Thymus (tissue), 11 donors: ENCODE measurements around the gene SLC37A1. TPM values are rescaled to one million over a fixed set of nuclear protein-coding genes. Genes with fewer than 3 reads are reported as not detected.
"Not testable (repeated sequence)": the region's sequence is repeated elsewhere in the genome, so short reads cannot be mapped to it uniquely, and the experiment has no call there.

Experiments
- DNase-seq, 9 donors: peaks; one replicate each; pipeline ENCODE4 v3.0.0-alpha.2; 2013; ENCODE audit warnings: low spot score in 9 of 9, low read depth in 6 of 9, missing footprints in 1 of 9
- H3K27ac ChIP-seq, 2 donors: one replicate each; pipeline ENCODE4 v1.5.1; 2013; ENCODE audit warnings: control low read depth in 1 of 2, low read depth in 1 of 2, low read length in 1 of 2, mild to moderate bottlenecking in 1 of 2, moderate library complexity in 1 of 2
- H3K27me3 ChIP-seq, 2 donors: one replicate each; pipeline ENCODE4 v1.5.1; 2013; ENCODE audit warnings: low read length in 1 of 2; ENCODE audit not compliant: control insufficient read depth in 2 of 2, insufficient read depth in 1 of 2
- H3K36me3 ChIP-seq, 2 donors: one replicate each; pipeline ENCODE4 v1.5.1; 2013; ENCODE audit warnings: low read length in 1 of 2, mild to moderate bottlenecking in 1 of 2, moderate library complexity in 1 of 2; ENCODE audit not compliant: control insufficient read depth in 2 of 2, insufficient read depth in 2 of 2
- H3K4me1 ChIP-seq, 2 donors: one replicate each; pipeline ENCODE4 v1.5.1; 2013; ENCODE audit warnings: low read length in 2 of 2; ENCODE audit not compliant: control insufficient read depth in 2 of 2, insufficient read depth in 2 of 2
- H3K4me3 ChIP-seq, 2 donors: one replicate each; pipeline ENCODE4 v1.5.1; 2013; ENCODE audit warnings: low read length in 2 of 2, control low read depth in 1 of 2, mild to moderate bottlenecking in 1 of 2
- H3K9me3 ChIP-seq, 2 donors: one replicate each; pipeline ENCODE4 v1.5.1; 2013; ENCODE audit warnings: low read length in 1 of 2, mild to moderate bottlenecking in 1 of 2; ENCODE audit not compliant: control insufficient read depth in 2 of 2, insufficient read depth in 1 of 2
- whole genome bisulfite sequencing: extraction: QIAGEN DNeasy Blood & Tissue Kit; methylation state at CpG from one replicate; pipeline ENCODE4 v1.1.7; 2013; 5-methylcytosine and 5-hydroxymethylcytosine counted together
- polyA plus RNA-seq: library from polyadenylated mRNA; stranded (reverse); fragments of 200-250 nt; gene quantifications from one replicate; pipeline ENCODE4 v1.2.3, GENCODE V29; 2013
- total RNA-seq: library from RNA; stranded (reverse); fragments of 120-200 nt; gene quantifications from one replicate; pipeline ENCODE4 v1.2.4, GENCODE V29; 2013
- donor health status: healthy.

Gene SLC37A1
- total and polyA plus RNA-seq, 2 donors: 9.0 to 9.2 TPM

DNA sequence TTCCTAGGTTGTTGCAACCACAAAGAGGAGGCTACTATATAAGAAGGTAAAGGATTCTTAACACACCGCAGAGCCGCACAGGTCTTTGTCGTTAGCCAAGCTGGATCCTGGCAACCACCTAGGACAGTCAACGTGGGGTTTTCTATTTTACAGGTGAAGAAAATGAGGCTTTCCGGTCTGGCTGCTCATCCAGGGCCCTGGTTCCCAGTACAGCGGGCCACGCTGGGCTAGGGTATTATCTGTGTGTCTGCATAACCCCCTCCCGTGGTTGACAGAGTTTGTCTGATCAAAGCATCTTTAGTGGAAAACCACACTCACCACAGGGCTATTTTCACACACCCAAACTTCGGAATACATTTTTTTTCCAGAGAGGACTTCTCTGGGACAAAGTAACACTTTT lies 100.7 kb downstream of the SLC37A1 start:
- Histone ChIP-seq H3K4me1 (peaks cover 9 to 35% of the 10 kb centered on the region in 2 donors), H3K27me3 (peaks cover 0 to 20% of the 10 kb centered on the region in 2 donors), H3K27ac (no peak overlapping the region), H3K4me3 (no peak overlapping the region), H3K36me3 (no peaks in the 10 kb centered on the region), H3K9me3 (peaks cover 0 to 20% of the 10 kb centered on the region in 2 donors)
- DNase-seq: peak in 2 of 9 donors; percentile 32 to 52
- WGBS: 10% methylated on average over 9 of the region's 9 CpGs

DNA sequence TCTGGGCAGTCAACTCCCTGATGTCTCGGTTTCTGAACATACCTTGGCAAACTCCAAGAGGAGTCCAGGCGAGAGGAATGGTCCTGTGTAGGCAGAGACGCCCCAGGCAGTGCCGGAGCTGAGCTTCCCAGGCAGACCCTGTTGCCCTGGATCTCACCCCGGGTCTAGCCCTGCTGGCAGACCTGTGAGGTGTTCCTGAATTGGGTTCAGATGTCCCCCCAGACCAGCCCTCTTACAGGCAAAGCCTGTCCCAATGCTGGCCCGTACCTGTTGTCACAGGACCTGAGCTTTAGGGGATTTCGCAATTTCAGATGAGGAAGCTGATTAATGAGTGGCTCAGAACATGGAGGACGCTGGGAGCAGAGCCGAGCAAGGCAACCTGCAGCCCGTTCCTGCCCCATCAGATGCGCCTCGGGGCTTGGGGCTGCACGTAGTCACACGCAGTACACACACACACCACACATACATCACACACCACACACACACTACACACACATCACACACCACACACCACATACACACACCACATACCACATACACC lies 101.2 kb downstream of the SLC37A1 start:
- Histone ChIP-seq H3K36me3 (no peaks in the 10 kb centered on the region), H3K27ac (peak overlapping the region in 1 of 2 donors; percentile 8), H3K9me3 (peaks cover 0 to 15% of the 10 kb centered on the region in 2 donors), H3K27me3 (peaks cover 0 to 22% of the 10 kb centered on the region in 2 donors), H3K4me3 (no peak overlapping the region), H3K4me1 (peaks cover 9 to 35% of the 10 kb centered on the region in 2 donors)
- peak in 2 of 9 donors; percentile 42 to 67 for DNase-seq
- 24% methylated on average over 14 of the region's 14 CpGs for WGBS

DNA sequence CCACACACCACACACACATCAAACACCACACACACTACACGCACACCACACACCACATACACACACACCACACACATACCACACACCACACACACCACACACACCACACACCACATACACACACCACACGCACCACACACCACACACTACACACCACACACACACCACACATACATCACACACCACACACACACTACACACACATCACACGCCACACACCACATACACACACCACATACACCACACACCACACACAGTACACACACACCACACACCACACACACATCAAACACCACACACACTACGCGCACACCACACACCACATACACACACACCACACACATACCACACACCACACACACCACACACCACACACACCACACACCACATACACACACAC lies 101.7 kb downstream of the SLC37A1 start:
- 54% methylated on average over 4 of the region's 5 CpGs for WGBS
- not testable (repeated sequence) for H3K27ac ChIP-seq, H3K4me3 ChIP-seq, DNase-seq, H3K36me3 ChIP-seq
- Histone ChIP-seq H3K27me3 (peaks cover 0 to 22% of the 10 kb centered on the region in 2 donors), H3K4me1 (peaks cover 9 to 35% of the 10 kb centered on the region in 2 donors), H3K9me3 (peaks cover 0 to 15% of the 10 kb centered on the region in 2 donors)

DNA sequence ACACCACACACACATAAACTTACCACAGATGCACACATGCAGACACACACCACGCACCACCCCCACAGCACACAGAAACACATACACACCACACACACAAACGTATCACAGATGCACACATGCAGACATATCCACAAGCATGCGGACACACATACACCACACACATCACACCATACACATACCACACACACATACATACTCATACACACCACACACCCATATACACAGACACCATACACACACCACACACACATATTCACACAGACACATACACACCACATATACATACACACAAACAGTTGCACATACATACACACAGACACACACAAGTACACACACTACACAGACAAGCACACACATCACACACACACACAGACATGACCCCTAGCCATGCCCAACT lies 102.3 kb downstream of the SLC37A1 start:
- no peak for DNase-seq

DNA sequence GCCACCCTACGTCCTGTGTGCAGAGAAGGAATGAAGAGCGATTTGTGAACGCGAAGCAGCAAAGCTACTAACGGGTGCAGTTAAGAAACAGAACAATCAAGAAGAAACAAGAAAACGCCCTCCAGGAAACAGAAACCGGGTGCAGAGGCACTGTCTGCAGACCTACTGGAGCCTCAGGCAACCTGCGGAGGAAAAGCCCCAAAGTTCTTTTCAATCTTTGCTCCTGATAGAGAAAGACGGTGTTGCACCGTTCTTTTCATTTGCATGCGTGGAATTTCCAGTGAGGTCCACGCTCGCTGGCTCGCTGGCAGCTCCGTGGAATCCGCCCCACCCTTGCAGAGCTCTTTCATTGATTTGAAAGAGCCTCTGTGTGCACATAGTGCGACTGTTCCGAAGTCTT lies 102.8 kb downstream of the SLC37A1 start:
- 16% methylated on average over 18 of the region's 18 CpGs for WGBS
- H3K4me3 ChIP-seq: peak overlapping the region in 1 of 2 donors; percentile 12
- H3K27me3 ChIP-seq: peaks cover 0 to 22% of the 10 kb centered on the region in 2 donors
- H3K36me3 ChIP-seq: no peaks in the 10 kb centered on the region
- peaks cover 0 to 10% of the 10 kb centered on the region in 2 donors for H3K9me3 ChIP-seq
- H3K4me1 ChIP-seq: peaks cover 9 to 35% of the 10 kb centered on the region in 2 donors
- DNase-seq: peak in 4 of 9 donors; percentile 36 to 75 (median 48)
- H3K27ac ChIP-seq: no peak overlapping the region

More for the DNA sequence above, 102.3 kb downstream of the SLC37A1 start:
- H3K4me1 ChIP-seq: peaks cover 9 to 35% of the 10 kb centered on the region in 2 donors
- no peak overlapping the region for H3K4me3 ChIP-seq
- no peaks in the 10 kb centered on the region for H3K36me3 ChIP-seq
- H3K27me3 ChIP-seq: peaks cover 0 to 22% of the 10 kb centered on the region in 2 donors
- H3K27ac ChIP-seq: no peak overlapping the region
- WGBS: 62% methylated on average over 3 of the region's 3 CpGs
- peaks cover 0 to 15% of the 10 kb centered on the region in 2 donors for H3K9me3 ChIP-seq

DNA sequence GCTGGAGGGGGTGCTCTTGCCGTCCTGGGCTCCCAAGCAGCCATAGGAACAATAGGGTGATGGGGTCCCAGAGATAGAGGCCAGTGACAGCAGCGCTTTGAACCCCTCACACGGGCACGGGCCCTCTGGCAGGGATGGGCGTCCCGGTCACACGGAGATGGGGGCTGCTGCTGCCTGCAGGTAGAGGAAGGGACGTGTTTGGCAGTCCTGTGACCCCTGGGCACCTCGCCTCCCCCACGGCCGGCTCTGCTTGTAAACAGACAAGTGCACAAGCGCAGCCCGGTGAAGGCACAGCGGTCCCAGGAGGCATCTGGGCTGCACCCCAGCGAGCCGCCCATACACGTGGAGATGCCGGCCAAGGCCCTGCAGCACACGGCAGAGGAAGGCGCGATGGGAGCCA lies 103.3 kb downstream of the SLC37A1 start:
- peaks cover 0 to 22% of the 10 kb centered on the region in 2 donors for H3K27me3 ChIP-seq
- peaks cover 9 to 35% of the 10 kb centered on the region in 2 donors for H3K4me1 ChIP-seq
- peaks cover 0 to 7% of the 10 kb centered on the region in 2 donors for H3K9me3 ChIP-seq
- H3K36me3 ChIP-seq: no peaks in the 10 kb centered on the region
- no peak for DNase-seq
- WGBS: 95% methylated on average over 21 of the region's 21 CpGs
- H3K27ac ChIP-seq: no peak overlapping the region
- H3K4me3 ChIP-seq: no peak overlapping the region

DNA sequence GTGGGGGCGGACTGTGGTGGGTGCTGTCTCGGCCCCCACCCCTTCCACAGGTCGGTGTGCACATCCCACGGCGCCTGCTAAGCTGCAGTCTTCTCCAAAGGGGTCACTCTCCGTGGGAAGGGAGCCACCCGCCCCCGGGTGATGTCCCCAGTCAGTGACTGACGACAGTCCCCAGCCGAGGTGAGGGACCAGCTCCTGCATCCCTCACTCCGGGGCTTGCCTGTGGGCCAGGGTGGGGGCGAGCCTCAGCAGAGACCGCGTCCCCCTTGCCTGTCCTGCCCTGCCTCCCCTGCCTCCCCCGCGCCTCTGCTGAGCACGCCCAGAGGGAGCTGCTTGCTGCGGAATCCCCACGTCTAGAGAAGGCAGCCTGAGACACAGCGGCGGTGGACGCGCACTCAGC lies 103.8 kb downstream of the SLC37A1 start:
- 94% methylated on average over 23 of the region's 23 CpGs for WGBS
- DNase-seq: no peak

DNA sequence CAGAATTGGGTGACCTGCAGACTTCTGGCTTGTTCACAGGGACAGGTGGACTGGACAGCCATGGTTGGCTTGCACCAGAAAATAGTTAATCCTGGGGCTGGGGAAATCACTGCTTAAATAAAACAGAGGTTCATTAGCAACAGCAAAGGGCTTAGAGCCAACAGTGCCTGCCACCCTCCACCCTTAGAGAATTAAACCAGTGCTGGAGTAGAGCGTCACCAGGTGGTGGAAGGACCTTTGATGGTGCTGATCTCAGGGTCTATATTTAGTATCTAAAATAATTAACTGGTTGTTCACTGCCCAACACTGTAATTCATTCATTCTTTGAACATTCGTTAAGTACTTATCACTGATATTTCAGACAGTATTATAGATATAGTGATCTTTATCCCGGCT lies 105.1 kb downstream of the SLC37A1 start:
- Histone ChIP-seq H3K27me3 (peaks cover 0 to 21% of the 10 kb centered on the region in 2 donors), H3K36me3 (no peaks in the 10 kb centered on the region), H3K4me3 (no peak overlapping the region), H3K9me3 (peaks cover 0 to 4% of the 10 kb centered on the region in 2 donors), H3K4me1 (peaks cover 9 to 34% of the 10 kb centered on the region in 2 donors), H3K27ac (no peak overlapping the region)
- 96% methylated on average over 3 of the region's 3 CpGs for WGBS
- no peak for DNase-seq

More for the DNA sequence above, 103.8 kb downstream of the SLC37A1 start:
- Histone ChIP-seq H3K36me3 (no peaks in the 10 kb centered on the region), H3K27ac (no peak overlapping the region), H3K9me3 (peaks cover 0 to 7% of the 10 kb centered on the region in 2 donors), H3K4me3 (no peak overlapping the region), H3K4me1 (peaks cover 9 to 35% of the 10 kb centered on the region in 2 donors), H3K27me3 (peaks cover 0 to 22% of the 10 kb centered on the region in 2 donors)

DNA sequence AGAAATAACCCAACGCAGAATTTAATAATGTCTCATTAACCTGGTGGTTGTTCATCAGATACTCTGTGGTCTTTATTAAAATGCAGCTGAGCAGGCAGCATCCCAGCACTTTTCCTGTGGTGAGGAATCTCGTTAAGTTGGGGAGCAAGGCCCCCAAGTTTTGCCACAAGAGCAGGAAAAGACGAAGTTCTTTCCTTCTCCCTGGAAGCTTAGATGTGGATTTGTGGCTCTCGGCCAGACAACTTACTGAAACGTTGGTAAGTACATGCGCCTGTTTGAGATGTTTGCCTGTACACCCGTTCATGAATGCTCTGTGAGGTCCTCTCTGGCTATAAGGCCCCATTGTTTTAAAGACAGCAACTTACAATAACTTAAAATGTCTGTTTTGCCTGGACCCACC lies 105.5 kb downstream of the SLC37A1 start:
- no peak overlapping the region for H3K27ac ChIP-seq
- no peak overlapping the region for H3K4me3 ChIP-seq
- H3K4me1 ChIP-seq: peaks cover 9 to 34% of the 10 kb centered on the region in 2 donors
- 94% methylated on average over 7 of the region's 7 CpGs for WGBS
- peaks cover 0 to 4% of the 10 kb centered on the region in 2 donors for H3K9me3 ChIP-seq
- no peaks in the 10 kb centered on the region for H3K36me3 ChIP-seq
- peaks cover 0 to 20% of the 10 kb centered on the region in 2 donors for H3K27me3 ChIP-seq
- no peak for DNase-seq
